ENCODE measurements around the gene CLN6. TPM values are rescaled to one million over a fixed set of nuclear protein-coding genes. Genes with fewer than 3 reads are reported as not detected.

The CLN6 gene
- total and polyA plus RNA-seq, 2 of the 4 experiments (the other 2 are of a cell fraction): 6.5 to 31.9 TPM

- H2AK9ac ChIP-seq (replicated peaks; ENCODE audit: low read depth, low read length, poor library complexity): no peak overlapping the region
- BruUV-seq (replicated peaks): no TSS peak
- no peaks in the 10 kb centered on the region for H3K9me3 ChIP-seq (ENCODE audit: control insufficient read depth, insufficient read depth, low read length)
- H4K8ac ChIP-seq (ENCODE audit: low read depth in 2 of 2, low read length in 2 of 2): no peak overlapping the region
- H2BK20ac ChIP-seq (ENCODE audit: low read depth, low read length): no peak overlapping the region
- H2AFZ ChIP-seq (replicated peaks; ENCODE audit: low read length, poor library complexity): no peak overlapping the region
- no peak overlapping the region for H3K56ac ChIP-seq (ENCODE audit: extremely low read depth, insufficient read depth, low read length)
- no CpG with 5 or more reads among the region's 8 CpGs for WGBS, 2 experiments (ENCODE audit: extremely low coverage in 2 of 2, insufficient read length in 1 of 2)
- H3K9me1 ChIP-seq (ENCODE audit: insufficient read depth, low read length): peaks cover 8% of the 10 kb centered on the region; the same call in 1 of the 2 replicates
- in situ Hi-C loops (cut with MboI; ENCODE audit: low sequenced_read_pairs) (no loop called here), dilution Hi-C loops (cut with HindIII; ENCODE audit: low sequenced_read_pairs, unreplicated experiment) (no loop called here), intact Hi-C loops (cut with micrococcal nuclease) (no loop called here)
- H3K4me3 ChIP-seq (ENCODE audit: insufficient read depth, low read depth, low read length): no peak overlapping the region
- H4K5ac ChIP-seq (ENCODE audit: low read depth, low read length): no peak overlapping the region
- no peak overlapping the region for H3K23ac ChIP-seq (ENCODE audit: low read depth, low read length)
- no peak overlapping the region for H3K9ac ChIP-seq (ENCODE audit: low read depth, low read length)
- no peak overlapping the region for H2BK15ac ChIP-seq (ENCODE audit: low read depth, low read length)
- H3K14ac ChIP-seq (replicated peaks; ENCODE audit: low read depth, low read length): no peak overlapping the region
- H2BK120ac ChIP-seq (ENCODE audit: low read depth, low read length): no peak overlapping the region
- peaks cover 10% of the 10 kb centered on the region for H3K36me3 ChIP-seq (ENCODE audit: control insufficient read depth, insufficient read depth, low read length)
- TF ChIP-seq SMC3 (IDR thresholded peaks at IDR 0.05; ENCODE audit: low read depth, low read length): no peak
- TF ChIP-seq CHD1 (IDR thresholded peaks at IDR 0.05; ENCODE audit: low read depth, low read length): no peak
- no peak for TF ChIP-seq BHLHE40 (IDR thresholded peaks at IDR 0.05; ENCODE audit: low read depth, low read length)
- TF ChIP-seq FOS (IDR thresholded peaks at IDR 0.05; ENCODE audit: low read depth, low read length): no peak
- no peak for TF ChIP-seq USF2 (IDR thresholded peaks at IDR 0.05; ENCODE audit: low read depth, low read length)
- no peak for TF ChIP-seq POLR2A (IDR thresholded peaks at IDR 0.05; ENCODE audit: low read depth, low read length)
- TF ChIP-seq MXI1 (IDR thresholded peaks at IDR 0.05; ENCODE audit: borderline replicate concordance, low read depth, low read length): no peak
- TF ChIP-seq CEBPB (IDR thresholded peaks at IDR 0.05; ENCODE audit: low read depth, low read length): no peak
- TF ChIP-seq MAFK (IDR thresholded peaks at IDR 0.05; ENCODE audit: low read depth, low read length): no peak
- no peak for TF ChIP-seq CTCF (conservative IDR thresholded peaks at IDR 0.05; ENCODE audit: low read depth, low read length)
- TF ChIP-seq RCOR1 (IDR thresholded peaks at IDR 0.05; ENCODE audit: insufficient replicate concordance, low read length): no peak
- TF ChIP-seq NFE2L2 (IDR thresholded peaks at IDR 0.05; ENCODE audit: low read depth, low read length): no peak
- no peak for TF ChIP-seq RAD21 (IDR thresholded peaks at IDR 0.05; ENCODE audit: low read length)
- TF ChIP-seq RFX5 (IDR thresholded peaks at IDR 0.05; ENCODE audit: low read depth, low read length): no peak
- TF ChIP-seq MAZ (IDR thresholded peaks at IDR 0.05; ENCODE audit: borderline replicate concordance, low read depth, low read length): no peak
- TF ChIP-seq ELK1 (IDR thresholded peaks at IDR 0.05; ENCODE audit: borderline replicate concordance, low read depth, low read length): no peak
- H2BK5ac ChIP-seq (ENCODE audit: low read depth, low read length, poor library complexity, severe bottlenecking): no peak overlapping the region
- peaks cover 1 to 5% of the 10 kb centered on the region in 2 experiments; a peak in 2 of 4 replicates for H3K79me1 ChIP-seq (ENCODE audit: low read depth in 1 of 2, low read length in 2 of 2)
- H3K27ac ChIP-seq (ENCODE audit: insufficient read depth, low read length): no peak overlapping the region
- no peaks in the 10 kb centered on the region for H3K4me1 ChIP-seq (ENCODE audit: control insufficient read depth, insufficient read depth, low read length)
- CTCF ChIA-PET: no interaction called here
- POLR2A ChIA-PET (ENCODE audit: unreplicated experiment): no interaction called here
- no peaks in the 10 kb centered on the region for H3K27me3 ChIP-seq (ENCODE audit: control insufficient read depth, insufficient read depth, low read length)
- H3K4me2 ChIP-seq (ENCODE audit: low read depth, low read length): no peak overlapping the region
- H4K20me1 ChIP-seq (ENCODE audit: insufficient read depth, low read length): peaks cover 3% of the 10 kb centered on the region; the same call in 1 of the 2 replicates
- ATAC-seq (ENCODE audit: low read depth) (no peak), DNase-seq (no peak)
- H3K18ac ChIP-seq (ENCODE audit: low read depth, low read length): no peak overlapping the region
- no peak overlapping the region for H3K4ac ChIP-seq (ENCODE audit: low read depth, low read length)
- H2AK5ac ChIP-seq (ENCODE audit: low read depth, low read length): no peak overlapping the region
- no peak overlapping the region for H4K91ac ChIP-seq (ENCODE audit: insufficient read depth, low read depth, low read length)
Measured at GRCh38 chr15:68197170-68197492, 32.4 kb downstream of the CLN6 start.
